ENCODE measurements around the gene RABGGTB. TPM values are rescaled to one million over a fixed set of nuclear protein-coding genes. Genes with fewer than 3 reads are reported as not detected.

Gene RABGGTB
- total and polyA plus RNA-seq, 9 of the 15 experiments (the other 6 are each of a cell fraction or from before 2014, with no cell fraction given) = 148 to 354 (median 206) TPM

DNA sequence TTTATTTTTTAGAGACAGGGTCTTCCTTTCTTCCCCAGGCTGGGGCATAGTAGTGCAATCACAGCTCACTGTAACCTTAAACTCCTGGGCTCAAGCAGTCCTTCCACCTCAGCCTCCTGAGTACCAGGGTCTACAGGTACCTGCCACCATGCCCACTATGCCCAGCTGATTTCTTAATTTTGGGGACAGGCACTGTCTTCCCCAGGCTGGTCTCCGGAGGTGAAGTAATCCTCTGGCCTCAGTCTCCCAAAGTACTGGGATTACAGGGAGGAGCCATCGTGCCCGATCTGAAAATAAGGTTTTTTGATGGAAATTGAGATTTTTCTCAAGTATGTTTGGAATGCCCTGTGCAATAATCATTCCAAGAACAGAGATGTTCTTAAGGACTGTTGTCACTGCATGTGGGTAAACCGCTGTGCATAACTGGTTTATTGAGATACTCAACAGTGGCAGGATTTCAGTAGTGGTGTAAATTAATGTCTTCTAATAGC is 9.7 kb downstream of the RABGGTB start (continued):
- TF ChIP-seq CBX8 (IDR thresholded peaks at IDR 0.05; ENCODE audit: borderline replicate concordance, extremely low read depth, low read depth, low read length, poor library complexity, severe bottlenecking) = no peak
- TF ChIP-seq KLF6 (CRISPR knock-in tag; IDR thresholded peaks at IDR 0.05; ENCODE audit: borderline replicate concordance) = no peak
- no peak for TF ChIP-seq NFRKB (IDR thresholded peaks at IDR 0.05; ENCODE audit: low read depth)
- no peak for TF ChIP-seq RFX1 (IDR thresholded peaks at IDR 0.05)
- 0 out of 2 replicates have a peak, but pooled peaks have one; percentile 16 for TF ChIP-seq ILF3 (IDR thresholded peaks at IDR 0.05; ENCODE audit: borderline replicate concordance)
- no peak for TF ChIP-seq NCOR1 (IDR thresholded peaks at IDR 0.05)
- TF ChIP-seq SIRT6 (IDR thresholded peaks at IDR 0.05; ENCODE audit: low read depth, low read length) = peak; percentile 86
- TF ChIP-seq GATAD2A (IDR thresholded peaks at IDR 0.05) = no peak
- TF ChIP-seq TAF1 (IDR thresholded peaks at IDR 0.05; ENCODE audit: control insufficient read depth, extremely low read depth, insufficient read depth, low read length, severe bottlenecking) = peak; percentile 17
- TF ChIP-seq MYBL2 (IDR thresholded peaks at IDR 0.05; ENCODE audit: low read depth) = no peak
- TF ChIP-seq MYBL2 (CRISPR knock-in tag; IDR thresholded peaks at IDR 0.05; ENCODE audit: borderline replicate concordance) = no peak
- TF ChIP-seq, protein P1, sequence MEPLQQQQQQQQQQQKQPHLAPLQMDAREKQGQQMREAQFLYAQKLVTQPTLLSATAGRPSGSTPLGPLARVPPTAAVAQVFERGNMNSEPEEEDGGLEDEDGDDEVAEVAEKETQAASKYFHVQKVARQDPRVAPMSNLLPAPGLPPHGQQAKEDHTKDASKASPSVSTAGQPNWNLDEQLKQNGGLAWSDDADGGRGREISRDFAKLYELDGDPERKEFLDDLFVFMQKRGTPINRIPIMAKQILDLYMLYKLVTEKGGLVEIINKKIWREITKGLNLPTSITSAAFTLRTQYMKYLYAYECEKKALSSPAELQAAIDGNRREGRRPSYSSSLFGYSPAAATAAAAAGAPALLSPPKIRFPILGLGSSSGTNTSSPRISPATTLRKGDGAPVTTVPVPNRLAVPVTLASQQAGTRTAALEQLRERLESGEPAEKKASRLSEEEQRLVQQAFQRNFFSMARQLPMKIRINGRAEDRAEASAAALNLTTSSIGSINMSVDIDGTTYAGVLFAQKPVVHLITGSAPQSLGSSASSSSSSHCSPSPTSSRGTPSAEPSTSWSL (CRISPR knock-in tag; IDR thresholded peaks at IDR 0.05; ENCODE audit: borderline replicate concordance) = no peak
- no peak for TF ChIP-seq TOE1 (IDR thresholded peaks at IDR 0.05; ENCODE audit: borderline replicate concordance)
- no peak for TF ChIP-seq TOE1 (CRISPR knock-in tag; IDR thresholded peaks at IDR 0.05; ENCODE audit: borderline replicate concordance, low read depth)
- no peak for TF ChIP-seq ZNF76 (CRISPR knock-in tag; IDR thresholded peaks at IDR 0.05; ENCODE audit: borderline replicate concordance)
- TF ChIP-seq ZNF707 (CRISPR knock-in tag; conservative IDR thresholded peaks at IDR 0.05) = no peak
- TF ChIP-seq GATAD2B (IDR thresholded peaks at IDR 0.05; ENCODE audit: borderline replicate concordance) = 0 out of 2 replicates have a peak, but pooled peaks have one; percentile 10
- TF ChIP-seq TAL1 (IDR thresholded peaks at IDR 0.05) = no peak
- TF ChIP-seq, protein P2, sequence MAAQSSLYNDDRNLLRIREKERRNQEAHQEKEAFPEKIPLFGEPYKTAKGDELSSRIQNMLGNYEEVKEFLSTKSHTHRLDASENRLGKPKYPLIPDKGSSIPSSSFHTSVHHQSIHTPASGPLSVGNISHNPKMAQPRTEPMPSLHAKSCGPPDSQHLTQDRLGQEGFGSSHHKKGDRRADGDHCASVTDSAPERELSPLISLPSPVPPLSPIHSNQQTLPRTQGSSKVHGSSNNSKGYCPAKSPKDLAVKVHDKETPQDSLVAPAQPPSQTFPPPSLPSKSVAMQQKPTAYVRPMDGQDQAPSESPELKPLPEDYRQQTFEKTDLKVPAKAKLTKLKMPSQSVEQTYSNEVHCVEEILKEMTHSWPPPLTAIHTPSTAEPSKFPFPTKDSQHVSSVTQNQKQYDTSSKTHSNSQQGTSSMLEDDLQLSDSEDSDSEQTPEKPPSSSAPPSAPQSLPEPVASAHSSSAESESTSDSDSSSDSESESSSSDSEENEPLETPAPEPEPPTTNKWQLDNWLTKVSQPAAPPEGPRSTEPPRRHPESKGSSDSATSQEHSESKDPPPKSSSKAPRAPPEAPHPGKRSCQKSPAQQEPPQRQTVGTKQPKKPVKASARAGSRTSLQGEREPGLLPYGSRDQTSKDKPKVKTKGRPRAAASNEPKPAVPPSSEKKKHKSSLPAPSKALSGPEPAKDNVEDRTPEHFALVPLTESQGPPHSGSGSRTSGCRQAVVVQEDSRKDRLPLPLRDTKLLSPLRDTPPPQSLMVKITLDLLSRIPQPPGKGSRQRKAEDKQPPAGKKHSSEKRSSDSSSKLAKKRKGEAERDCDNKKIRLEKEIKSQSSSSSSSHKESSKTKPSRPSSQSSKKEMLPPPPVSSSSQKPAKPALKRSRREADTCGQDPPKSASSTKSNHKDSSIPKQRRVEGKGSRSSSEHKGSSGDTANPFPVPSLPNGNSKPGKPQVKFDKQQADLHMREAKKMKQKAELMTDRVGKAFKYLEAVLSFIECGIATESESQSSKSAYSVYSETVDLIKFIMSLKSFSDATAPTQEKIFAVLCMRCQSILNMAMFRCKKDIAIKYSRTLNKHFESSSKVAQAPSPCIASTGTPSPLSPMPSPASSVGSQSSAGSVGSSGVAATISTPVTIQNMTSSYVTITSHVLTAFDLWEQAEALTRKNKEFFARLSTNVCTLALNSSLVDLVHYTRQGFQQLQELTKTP (IDR thresholded peaks at IDR 0.05; ENCODE audit: low read depth in 1 of 2, partially characterized antibody in 2 of 2) = no peak
- no peak for TF ChIP-seq FOXJ3 (CRISPR knock-in tag; IDR thresholded peaks at IDR 0.05)
- TF ChIP-seq HNRNPL (IDR thresholded peaks at IDR 0.05; ENCODE audit: low read depth, low read length) = 0 out of 2 replicates have a peak, but pooled peaks have one; percentile 47
- peak; percentile 21; the same call in 1 of the 2 replicates for TF ChIP-seq CHCHD3 (CRISPR knock-in tag; IDR thresholded peaks at IDR 0.05)
- no peak for TF ChIP-seq C11orf30 (IDR thresholded peaks at IDR 0.05; ENCODE audit: low read depth)
- no peak for TF ChIP-seq SREBF2 (CRISPR knock-in tag; IDR thresholded peaks at IDR 0.05)
- TF ChIP-seq CBX3 (IDR thresholded peaks at IDR 0.05; ENCODE audit: borderline replicate concordance in 1 of 2, low read length in 2 of 2) = 0 out of 3 replicates have a peak, but pooled peaks of 1 of the 2 experiments have one; percentile 20

Measured in K562 (cell line).